Keratinocyte (primary cell): ENCODE data around the gene SLC25A36.

ENCODE experiments used
- EZH2 ChIP-seq: IDR thresholded peaks from one replicate; pipeline ENCODE4 v1.6.1; 2012; ENCODE audit warnings: inconsistent platforms, mild to moderate bottlenecking, low read length, moderate library complexity
- TF ChIP-seq, protein P1 (sequence below), 3 experiments: IDR thresholded peaks in 1 of 3; conservative IDR thresholded peaks in 1 of 3; optimal IDR thresholded peaks in 1 of 3; 2 replicates in 2 of 3; 3 replicates in 1 of 3; pipeline versions ENCODE3 to v1.5.1; 2011; ENCODE audit warnings: low read length in 3 of 3, mild to moderate bottlenecking in 3 of 3, moderate library complexity in 2 of 3, control low read depth in 1 of 3, inconsistent platforms in 1 of 3; ENCODE audit not compliant: insufficient read depth in 2 of 3; ENCODE audit errors: extremely low read depth in 1 of 3

DNA sequence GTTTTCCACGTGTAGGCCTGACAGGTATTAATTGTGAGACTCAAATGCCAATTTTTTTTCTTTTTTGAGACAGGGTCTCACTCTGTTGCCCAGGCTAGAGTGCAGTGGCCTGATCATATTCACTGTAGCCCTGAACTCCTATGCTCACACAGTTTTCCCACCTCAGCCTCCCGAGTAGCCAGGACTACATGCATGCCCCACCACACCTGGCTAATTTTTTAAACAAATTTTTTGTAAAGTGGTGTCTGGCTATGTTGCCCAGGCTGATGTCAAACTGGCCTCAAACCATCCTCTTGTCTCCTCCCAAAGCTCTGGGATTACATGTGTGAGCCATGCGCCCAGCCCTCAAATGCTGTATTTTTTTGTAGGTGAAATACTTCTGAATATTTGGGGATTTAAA, 14.0 kb downstream of the SLC25A36 start:
- TF ChIP-seq, protein P1, sequence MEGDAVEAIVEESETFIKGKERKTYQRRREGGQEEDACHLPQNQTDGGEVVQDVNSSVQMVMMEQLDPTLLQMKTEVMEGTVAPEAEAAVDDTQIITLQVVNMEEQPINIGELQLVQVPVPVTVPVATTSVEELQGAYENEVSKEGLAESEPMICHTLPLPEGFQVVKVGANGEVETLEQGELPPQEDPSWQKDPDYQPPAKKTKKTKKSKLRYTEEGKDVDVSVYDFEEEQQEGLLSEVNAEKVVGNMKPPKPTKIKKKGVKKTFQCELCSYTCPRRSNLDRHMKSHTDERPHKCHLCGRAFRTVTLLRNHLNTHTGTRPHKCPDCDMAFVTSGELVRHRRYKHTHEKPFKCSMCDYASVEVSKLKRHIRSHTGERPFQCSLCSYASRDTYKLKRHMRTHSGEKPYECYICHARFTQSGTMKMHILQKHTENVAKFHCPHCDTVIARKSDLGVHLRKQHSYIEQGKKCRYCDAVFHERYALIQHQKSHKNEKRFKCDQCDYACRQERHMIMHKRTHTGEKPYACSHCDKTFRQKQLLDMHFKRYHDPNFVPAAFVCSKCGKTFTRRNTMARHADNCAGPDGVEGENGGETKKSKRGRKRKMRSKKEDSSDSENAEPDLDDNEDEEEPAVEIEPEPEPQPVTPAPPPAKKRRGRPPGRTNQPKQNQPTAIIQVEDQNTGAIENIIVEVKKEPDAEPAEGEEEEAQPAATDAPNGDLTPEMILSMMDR (optimal IDR thresholded peaks at IDR 0.05 in 1 of 3, IDR thresholded peaks at IDR 0.05 in 1 of 3, conservative IDR thresholded peaks at IDR 0.05 in 1 of 3; ENCODE audit: extremely low read depth in 1 of 3, insufficient read depth in 2 of 3, low read length in 3 of 3) = no peak
- TF ChIP-seq EZH2 = no peak
